ENCODE results near the gene ZNF273. TPM values are rescaled to one million over a fixed set of nuclear protein-coding genes. Genes with fewer than 3 reads are reported as not detected.
A peak's percentile ranks its signal among the peaks of the same experiment; 100 is the strongest.

ZNF273 gene
- total RNA-seq, 5 donors from 2014 or later (not counting 1 experiment from before 2014, with no cell fraction given) = 5.9 to 9.0 (median 7.4) TPM

DNA sequence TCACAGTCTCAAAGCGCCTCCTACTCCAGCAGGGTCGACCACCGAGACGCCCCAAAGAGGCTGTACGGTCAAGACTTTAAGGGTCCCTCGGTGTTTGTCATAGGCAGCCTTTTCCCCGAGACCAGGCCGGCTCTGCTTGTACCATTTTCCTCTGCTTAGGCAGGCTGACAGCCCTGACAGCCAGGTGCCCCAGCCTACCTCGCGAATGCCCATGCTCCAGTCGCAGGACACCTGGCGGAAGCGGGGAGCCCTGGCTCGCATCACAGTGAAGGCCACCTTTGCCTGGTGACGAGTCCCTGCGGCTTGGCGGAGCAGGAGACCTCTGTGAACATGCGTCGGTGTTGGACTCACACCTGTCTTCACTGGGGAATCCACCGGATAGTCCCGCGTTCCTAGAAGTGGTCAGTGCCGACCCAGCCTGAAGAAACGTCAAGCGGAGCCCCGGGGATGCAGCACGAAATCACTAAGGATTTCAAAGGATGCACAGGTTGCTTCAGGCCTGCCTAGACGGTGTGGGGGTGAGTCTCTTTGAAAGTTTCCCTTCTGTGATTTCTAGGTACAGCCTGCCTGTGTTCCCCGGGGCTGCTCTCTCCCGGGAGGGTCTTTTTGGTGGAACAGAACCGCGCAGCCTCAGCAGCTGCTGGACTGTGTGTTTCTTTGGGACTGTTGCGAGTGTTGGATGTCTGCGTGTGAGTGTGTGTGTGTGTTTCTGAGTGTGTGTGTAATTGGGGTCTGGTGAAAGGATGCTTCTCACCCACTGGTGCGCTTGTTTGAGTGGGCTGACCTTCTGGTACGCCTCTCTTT, 30.5 kb upstream of the ZNF273 start:
- DNase-seq (peak in 1 of 35 experiments; percentile 1), ATAC-seq (replicated peaks in 1 of 4) (no peak)
- Mint-ChIP-seq H3K4me1 (peaks cover 5 to 7% (median 5%) of the 10 kb centered on the region in 3 donors), H3K9me3 (peaks cover 0 to 5% (median 3%) of the 10 kb centered on the region in 3 donors), H3K36me3 (no peaks in the 10 kb centered on the region), H3K27me3 (peaks cover 13 to 15% of the 10 kb centered on the region in 2 donors), H3K4me3 (no peak overlapping the region), H3K27ac (no peak overlapping the region)
- H3K36me3 ChIP-seq (ENCODE audit: control insufficient read depth in 2 of 2, extremely low read depth in 1 of 2, insufficient read depth in 1 of 2, low read length in 1 of 2) = no peaks in the 10 kb centered on the region
- H3K9me3 ChIP-seq = no peaks in the 10 kb centered on the region
- ChIA-PET CTCF (no interaction called here), POLR2A (no interaction called here)
- no peak overlapping the region for H3K27ac ChIP-seq (ENCODE audit: low read length)
- H3K4me3 ChIP-seq (ENCODE audit: control insufficient read depth in 1 of 2, extremely low read depth in 1 of 2, low read length in 1 of 2) = no peak overlapping the region
- peaks cover 0 to 8% of the 10 kb centered on the region in 2 experiments for H3K4me1 ChIP-seq (ENCODE audit: control insufficient read depth in 1 of 2, extremely low read depth in 1 of 2, insufficient read depth in 2 of 2, low read length in 2 of 2)
- peaks cover 0 to 57% of the 10 kb centered on the region in 2 experiments for H3K27me3 ChIP-seq (replicated peaks in 1 of 2; ENCODE audit: control insufficient read depth in 2 of 2, extremely low read depth in 1 of 2, insufficient read depth in 2 of 2, low read length in 1 of 2)
- 92% methylated on average over 33 of the region's 36 CpGs for WGBS (ENCODE audit: insufficient coverage)

GRCh38 chr7:64873155-64873500, 29.9 kb upstream of the ZNF273 start:
- Mint-ChIP-seq H3K4me1 (peaks cover 8 to 11% (median 8%) of the 10 kb centered on the region in 3 donors), H3K27me3 (peaks cover 13 to 18% of the 10 kb centered on the region in 2 donors), H3K9me3 (peaks cover 0 to 5% (median 0%) of the 10 kb centered on the region in 3 donors), H3K27ac (no peak overlapping the region), H3K36me3 (no peaks in the 10 kb centered on the region), H3K4me3 (no peak overlapping the region)
- 82% methylated on average over 3 of the region's 10 CpGs for WGBS (ENCODE audit: insufficient coverage)
- H3K27me3 ChIP-seq (replicated peaks in 1 of 2; ENCODE audit: control insufficient read depth in 2 of 2, extremely low read depth in 1 of 2, insufficient read depth in 2 of 2, low read length in 1 of 2) = peaks cover 0 to 62% of the 10 kb centered on the region in 2 experiments
- DNase-seq (no peak), ATAC-seq (replicated peaks in 1 of 4) (no peak)
- no peaks in the 10 kb centered on the region for H3K36me3 ChIP-seq (ENCODE audit: control insufficient read depth in 2 of 2, extremely low read depth in 1 of 2, insufficient read depth in 1 of 2, low read length in 1 of 2)
- H3K4me3 ChIP-seq (ENCODE audit: control insufficient read depth in 1 of 2, extremely low read depth in 1 of 2, low read length in 1 of 2) = no peak overlapping the region
- H3K9me3 ChIP-seq = no peaks in the 10 kb centered on the region
- POLR2A ChIA-PET = no interaction called here
- CTCF ChIA-PET = no interaction called here
- no peak overlapping the region for H3K27ac ChIP-seq (ENCODE audit: low read length)
- H3K4me1 ChIP-seq (ENCODE audit: control insufficient read depth in 1 of 2, extremely low read depth in 1 of 2, insufficient read depth in 2 of 2, low read length in 2 of 2) = peaks cover 0 to 12% of the 10 kb centered on the region in 2 experiments

GRCh38 chr7:64873517-64873916, 29.6 kb upstream of the ZNF273 start:
- H3K27me3 ChIP-seq (replicated peaks in 1 of 2; ENCODE audit: control insufficient read depth in 2 of 2, extremely low read depth in 1 of 2, insufficient read depth in 2 of 2, low read length in 1 of 2) = peaks cover 0 to 64% of the 10 kb centered on the region in 2 experiments
- peak in 1 of 35 experiments; percentile 1 for DNase-seq
- H3K36me3 ChIP-seq (ENCODE audit: control insufficient read depth in 2 of 2, extremely low read depth in 1 of 2, insufficient read depth in 1 of 2, low read length in 1 of 2) = no peaks in the 10 kb centered on the region
- Mint-ChIP-seq H3K9me3 (peaks cover 0 to 5% (median 0%) of the 10 kb centered on the region in 3 donors), H3K4me3 (no peak overlapping the region), H3K4me1 (peaks cover 8 to 11% (median 8%) of the 10 kb centered on the region in 3 donors), H3K36me3 (no peaks in the 10 kb centered on the region), H3K27me3 (peaks cover 13 to 20% of the 10 kb centered on the region in 2 donors), H3K27ac (no peak overlapping the region)
- CTCF ChIA-PET = no interaction called here
- H3K4me1 ChIP-seq (ENCODE audit: control insufficient read depth in 1 of 2, extremely low read depth in 1 of 2, insufficient read depth in 2 of 2, low read length in 2 of 2) = peaks cover 0 to 12% of the 10 kb centered on the region in 2 experiments
- no peak overlapping the region for H3K27ac ChIP-seq (ENCODE audit: low read length)
- no peak overlapping the region for H3K4me3 ChIP-seq (ENCODE audit: control insufficient read depth in 1 of 2, extremely low read depth in 1 of 2, low read length in 1 of 2)
- 90% methylated on average over 2 of the region's 5 CpGs for WGBS (ENCODE audit: insufficient coverage)
- ATAC-seq (replicated peaks in 1 of 4) = no peak
- no peaks in the 10 kb centered on the region for H3K9me3 ChIP-seq
- POLR2A ChIA-PET = no interaction called here

DNA sequence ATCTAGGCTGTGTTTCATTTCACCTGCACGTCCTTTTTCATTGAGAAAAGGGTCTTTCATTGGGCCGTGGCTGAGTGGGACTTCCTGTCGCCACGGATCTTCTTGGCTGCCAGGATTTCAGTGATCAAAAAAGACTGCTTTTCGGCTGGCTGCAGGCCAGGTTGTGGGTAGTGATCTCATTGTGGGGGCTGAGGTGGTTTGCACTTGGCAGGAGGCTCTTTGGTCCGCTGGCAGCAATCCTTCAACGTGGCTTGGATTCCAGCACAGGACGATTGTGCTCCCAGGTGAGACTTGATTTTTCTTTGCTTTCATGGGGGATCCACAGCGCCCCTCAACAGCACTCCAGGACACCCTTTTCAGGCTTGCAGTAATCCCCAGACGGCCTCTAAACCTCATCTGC, 29.0 kb upstream of the ZNF273 start:
- WGBS (ENCODE audit: insufficient coverage) = 72% methylated on average over 6 of the region's 10 CpGs

GRCh38 chr7:64874562-64875250, 28.4 kb upstream of the ZNF273 start:
- Histone ChIP-seq H3K36me3 (ENCODE audit: control insufficient read depth in 2 of 2, extremely low read depth in 1 of 2, insufficient read depth in 1 of 2, low read length in 1 of 2) (no peaks in the 10 kb centered on the region), H3K4me1 (ENCODE audit: control insufficient read depth in 1 of 2, extremely low read depth in 1 of 2, insufficient read depth in 2 of 2, low read length in 2 of 2) (peaks cover 0 to 12% of the 10 kb centered on the region in 2 experiments), H3K27me3 (replicated peaks in 1 of 2; ENCODE audit: control insufficient read depth in 2 of 2, extremely low read depth in 1 of 2, insufficient read depth in 2 of 2, low read length in 1 of 2) (peaks cover 0 to 59% of the 10 kb centered on the region in 2 experiments), H3K4me3 (ENCODE audit: control insufficient read depth in 1 of 2, extremely low read depth in 1 of 2, low read length in 1 of 2) (no peak overlapping the region), H3K9me3 (no peaks in the 10 kb centered on the region), H3K27ac (ENCODE audit: low read length) (no peak overlapping the region)
- CTCF ChIA-PET = no interaction called here
- ATAC-seq (replicated peaks in 1 of 4) (no peak), DNase-seq (peak in 1 of 35 experiments; percentile 2)
- peaks cover 0 to 5% (median 0%) of the 10 kb centered on the region in 3 donors for H3K9me3 Mint-ChIP-seq
- 88% methylated on average over 23 of the region's 23 CpGs for WGBS (ENCODE audit: insufficient coverage)
- H3K27me3 Mint-ChIP-seq = peaks cover 13 to 26% of the 10 kb centered on the region in 2 donors
- no peak overlapping the region for H3K4me3 Mint-ChIP-seq
- no peaks in the 10 kb centered on the region for H3K36me3 Mint-ChIP-seq
- POLR2A ChIA-PET = no interaction called here
- no peak overlapping the region for H3K27ac Mint-ChIP-seq
- H3K4me1 Mint-ChIP-seq = peaks cover 8 to 11% (median 8%) of the 10 kb centered on the region in 3 donors

More for the DNA sequence above, 29.0 kb upstream of the ZNF273 start:
- H3K4me3 Mint-ChIP-seq = no peak overlapping the region
- ATAC-seq (replicated peaks in 1 of 4) (no peak), DNase-seq (no peak)
- H3K4me1 Mint-ChIP-seq = peaks cover 8 to 11% (median 8%) of the 10 kb centered on the region in 3 donors
- POLR2A ChIA-PET = no interaction called here
- H3K36me3 Mint-ChIP-seq = no peaks in the 10 kb centered on the region
- CTCF ChIA-PET = no interaction called here
- Histone ChIP-seq H3K27ac (ENCODE audit: low read length) (no peak overlapping the region), H3K4me3 (ENCODE audit: control insufficient read depth in 1 of 2, extremely low read depth in 1 of 2, low read length in 1 of 2) (no peak overlapping the region), H3K9me3 (no peaks in the 10 kb centered on the region), H3K27me3 (replicated peaks in 1 of 2; ENCODE audit: control insufficient read depth in 2 of 2, extremely low read depth in 1 of 2, insufficient read depth in 2 of 2, low read length in 1 of 2) (peaks cover 0 to 64% of the 10 kb centered on the region in 2 experiments), H3K36me3 (ENCODE audit: control insufficient read depth in 2 of 2, extremely low read depth in 1 of 2, insufficient read depth in 1 of 2, low read length in 1 of 2) (no peaks in the 10 kb centered on the region), H3K4me1 (ENCODE audit: control insufficient read depth in 1 of 2, extremely low read depth in 1 of 2, insufficient read depth in 2 of 2, low read length in 2 of 2) (peaks cover 0 to 12% of the 10 kb centered on the region in 2 experiments)
- H3K27ac Mint-ChIP-seq = no peak overlapping the region
- peaks cover 0 to 5% (median 0%) of the 10 kb centered on the region in 3 donors for H3K9me3 Mint-ChIP-seq
- peaks cover 13 to 25% of the 10 kb centered on the region in 2 donors for H3K27me3 Mint-ChIP-seq

GRCh38 chr7:64875258-64875657, 27.8 kb upstream of the ZNF273 start:
- no peak overlapping the region for H3K4me3 ChIP-seq (ENCODE audit: control insufficient read depth in 1 of 2, extremely low read depth in 1 of 2, low read length in 1 of 2)
- ChIA-PET CTCF (no interaction called here), POLR2A (no interaction called here)
- ATAC-seq (replicated peaks in 1 of 4) = no peak
- no peaks in the 10 kb centered on the region for H3K9me3 ChIP-seq
- WGBS (ENCODE audit: insufficient coverage) = 87% methylated on average over 9 of the region's 18 CpGs
- H3K4me1 Mint-ChIP-seq = peaks cover 8 to 11% (median 8%) of the 10 kb centered on the region in 3 donors
- peaks cover 0 to 12% of the 10 kb centered on the region in 2 experiments for H3K4me1 ChIP-seq (ENCODE audit: control insufficient read depth in 1 of 2, extremely low read depth in 1 of 2, insufficient read depth in 2 of 2, low read length in 2 of 2)
- H3K9me3 Mint-ChIP-seq = peaks cover 0 to 5% (median 0%) of the 10 kb centered on the region in 3 donors
- peaks cover 13 to 29% of the 10 kb centered on the region in 2 donors for H3K27me3 Mint-ChIP-seq
- no peak overlapping the region for H3K27ac Mint-ChIP-seq
- H3K36me3 Mint-ChIP-seq = no peaks in the 10 kb centered on the region
- H3K36me3 ChIP-seq (ENCODE audit: control insufficient read depth in 2 of 2, extremely low read depth in 1 of 2, insufficient read depth in 1 of 2, low read length in 1 of 2) = no peaks in the 10 kb centered on the region
- peaks cover 0 to 60% of the 10 kb centered on the region in 2 experiments for H3K27me3 ChIP-seq (replicated peaks in 1 of 2; ENCODE audit: control insufficient read depth in 2 of 2, extremely low read depth in 1 of 2, insufficient read depth in 2 of 2, low read length in 1 of 2)
- H3K4me3 Mint-ChIP-seq = no peak overlapping the region
- no peak for DNase-seq
- no peak overlapping the region for H3K27ac ChIP-seq (ENCODE audit: low read length)

All from T-cell (primary cell).